ENCODE data around the gene PRKD1.
"Not testable (repeated sequence)": the region's sequence is repeated elsewhere in the genome, so short reads cannot be mapped to it uniquely, and the experiment has no call there.

PRKD1 gene

GRCh38 chr14:29734732-29735131 lies 192.9 kb downstream of the PRKD1 start:
- DNase-seq = no peak

- DNase-seq = not testable (repeated sequence)
These were observed 200.9 kb downstream of the PRKD1 start for GRCh38 chr14:29726560-29727331.

GRCh38 chr14:29724991-29725390 lies 202.7 kb downstream of the PRKD1 start:
- DNase-seq = no peak

GRCh38 chr14:29722831-29723230 lies 204.8 kb downstream of the PRKD1 start:
- DNase-seq = no peak

GRCh38 chr14:29721586-29721985 lies 206.1 kb downstream of the PRKD1 start:
- no peak for DNase-seq

- no peak for DNase-seq
These were observed 209.7 kb downstream of the PRKD1 start for GRCh38 chr14:29717901-29718300.

GRCh38 chr14:29716150-29716549 lies 211.5 kb downstream of the PRKD1 start:
- DNase-seq = no peak

- no peak for DNase-seq
These were observed 215.0 kb downstream of the PRKD1 start for GRCh38 chr14:29712601-29713000.

GRCh38 chr14:29710015-29710414 lies 217.6 kb downstream of the PRKD1 start:
- DNase-seq = no peak

- no peak for DNase-seq
These were observed 218.2 kb downstream of the PRKD1 start for GRCh38 chr14:29709490-29709889.

GRCh38 chr14:29706700-29707099 lies 220.9 kb downstream of the PRKD1 start:
- DNase-seq = no peak

GRCh38 chr14:29705801-29706200 lies 221.8 kb downstream of the PRKD1 start:
- DNase-seq = no peak

GRCh38 chr14:29689597-29689996 lies 238.1 kb downstream of the PRKD1 start:
- DNase-seq = not testable (repeated sequence)

- DNase-seq = no peak
These were observed 239.8 kb downstream of the PRKD1 start for GRCh38 chr14:29687866-29688265.

GRCh38 chr14:29687071-29687765 lies 240.4 kb downstream of the PRKD1 start:
- no peak for DNase-seq

GRCh38 chr14:29684926-29685325 lies 242.7 kb downstream of the PRKD1 start:
- DNase-seq = no peak

GRCh38 chr14:29682789-29683188 lies 244.9 kb downstream of the PRKD1 start:
- DNase-seq = no peak

GRCh38 chr14:29681316-29681715 lies 246.3 kb downstream of the PRKD1 start:
- no peak for DNase-seq

- no peak for DNase-seq
These were observed 252.9 kb downstream of the PRKD1 start for GRCh38 chr14:29674566-29675285.

GRCh38 chr14:29672831-29673230 lies 254.8 kb downstream of the PRKD1 start:
- no peak for DNase-seq

- DNase-seq = no peak
These were observed 256.6 kb downstream of the PRKD1 start for GRCh38 chr14:29671034-29671433.

- DNase-seq = no peak
These were observed 259.4 kb downstream of the PRKD1 start for GRCh38 chr14:29668201-29668600.

- no peak for DNase-seq
These were observed 263.1 kb downstream of the PRKD1 start for GRCh38 chr14:29664515-29664914.

GRCh38 chr14:29663281-29663801 lies 264.3 kb downstream of the PRKD1 start:
- no peak for DNase-seq
